ENCODE data around the gene FMN2.
"Not testable (repeated sequence)": the region's sequence is repeated elsewhere in the genome, so short reads cannot be mapped to it uniquely, and the experiment has no call there.

DNA sequence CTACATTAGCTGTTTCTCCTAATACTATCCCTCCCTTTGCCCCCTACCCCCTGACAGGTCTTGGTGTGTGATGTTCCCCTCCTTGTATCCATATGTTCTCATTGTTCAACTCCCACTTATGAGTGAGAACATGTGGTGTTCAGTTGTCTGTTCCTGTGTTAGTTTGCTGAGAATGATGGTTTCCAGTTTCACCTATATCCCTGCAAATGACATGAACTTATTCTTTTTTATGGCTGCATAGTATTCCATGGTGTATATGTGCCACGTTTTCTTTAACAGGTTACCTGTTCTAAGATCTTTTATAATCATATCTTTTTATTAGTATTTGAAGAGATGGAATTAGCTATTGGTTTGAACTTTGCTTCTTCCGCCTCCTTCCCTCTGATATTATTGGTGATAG lies 172.8 kb downstream of the FMN2 start:
- TF ChIP-seq, protein P1, sequence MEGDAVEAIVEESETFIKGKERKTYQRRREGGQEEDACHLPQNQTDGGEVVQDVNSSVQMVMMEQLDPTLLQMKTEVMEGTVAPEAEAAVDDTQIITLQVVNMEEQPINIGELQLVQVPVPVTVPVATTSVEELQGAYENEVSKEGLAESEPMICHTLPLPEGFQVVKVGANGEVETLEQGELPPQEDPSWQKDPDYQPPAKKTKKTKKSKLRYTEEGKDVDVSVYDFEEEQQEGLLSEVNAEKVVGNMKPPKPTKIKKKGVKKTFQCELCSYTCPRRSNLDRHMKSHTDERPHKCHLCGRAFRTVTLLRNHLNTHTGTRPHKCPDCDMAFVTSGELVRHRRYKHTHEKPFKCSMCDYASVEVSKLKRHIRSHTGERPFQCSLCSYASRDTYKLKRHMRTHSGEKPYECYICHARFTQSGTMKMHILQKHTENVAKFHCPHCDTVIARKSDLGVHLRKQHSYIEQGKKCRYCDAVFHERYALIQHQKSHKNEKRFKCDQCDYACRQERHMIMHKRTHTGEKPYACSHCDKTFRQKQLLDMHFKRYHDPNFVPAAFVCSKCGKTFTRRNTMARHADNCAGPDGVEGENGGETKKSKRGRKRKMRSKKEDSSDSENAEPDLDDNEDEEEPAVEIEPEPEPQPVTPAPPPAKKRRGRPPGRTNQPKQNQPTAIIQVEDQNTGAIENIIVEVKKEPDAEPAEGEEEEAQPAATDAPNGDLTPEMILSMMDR (IDR thresholded peaks at IDR 0.05): not testable (repeated sequence)
- TF ChIP-seq POLR2A, POLR2AphosphoS5 (IDR thresholded peaks at IDR 0.05): not testable (repeated sequence)
